Gastrocnemius medialis (tissue), 4 donors: Measurements from ENCODE around the gene PLSCR4.

Experiments
- CTCF ChIP-seq, 5 experiments: fragments of 450-650 bp in 3 of 5; fragments of 200-600 bp in 2 of 5; sonication (generic) in 2 of 5; IDR thresholded peaks in 4 of 5; conservative IDR thresholded peaks in 1 of 5; 1 replicate in 4 of 5; 2 replicates in 1 of 5; pipeline ENCODE4 v1.5.1; 2016 to 2019; ENCODE audit warnings: antibody characterized with exemption in 5 of 5, mild to moderate bottlenecking in 3 of 5, moderate library complexity in 3 of 5
- POLR2A ChIP-seq, 2 donors: fragments of 450-650 bp; IDR thresholded peaks; one replicate each; pipeline ENCODE4 v1.6.1; 2017; ENCODE audit warnings: antibody characterized with exemption in 2 of 2, mild to moderate bottlenecking in 2 of 2, moderate library complexity in 2 of 2

- TF ChIP-seq CTCF (IDR thresholded peaks at IDR 0.05 in 4 of 5, conservative IDR thresholded peaks at IDR 0.05 in 1 of 5) (no peak), POLR2A (IDR thresholded peaks at IDR 0.05) (no peak)
Observed at GRCh38 chr3:146181216-146181615, 69.7 kb downstream of the PLSCR4 start.
